ENCODE results near the gene SH3GL3. TPM values are rescaled to one million over a fixed set of nuclear protein-coding genes. Genes with fewer than 3 reads are reported as not detected.

SH3GL3 gene
- total and polyA plus RNA-seq, 2 of the 4 experiments (the other 2 are of a cell fraction): not detected

DNA sequence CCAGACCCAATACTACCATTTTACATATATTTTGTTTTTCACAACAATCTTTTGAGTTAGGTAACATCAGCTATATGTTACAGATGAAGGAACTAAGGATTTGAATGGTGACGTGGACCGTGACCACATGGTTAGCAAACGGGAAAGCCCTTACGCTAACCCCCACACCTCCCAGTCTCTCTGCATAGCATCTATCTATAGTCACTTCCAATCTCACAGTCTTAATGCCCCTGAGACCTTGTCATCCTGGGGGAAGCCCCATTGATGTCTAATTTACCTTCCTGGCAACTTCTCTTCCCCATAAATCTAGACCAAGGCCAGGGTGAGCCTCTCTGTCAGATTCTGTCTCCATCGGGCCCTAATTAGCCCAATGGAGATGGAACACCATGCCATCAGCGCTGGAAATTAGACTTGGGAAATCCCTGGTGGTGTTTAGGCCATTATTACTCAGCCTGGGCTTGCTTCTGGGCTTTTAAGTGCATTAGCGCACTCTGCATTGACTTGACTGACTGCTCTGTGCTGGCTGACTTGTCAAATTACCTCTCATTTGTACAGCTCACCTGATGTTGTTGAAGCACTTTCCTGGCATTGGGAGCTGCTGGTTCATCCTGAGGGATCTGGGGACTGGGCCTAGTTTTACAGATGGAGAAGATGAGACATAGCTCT is 34.0 kb upstream of the SH3GL3 start:
- Histone ChIP-seq H3K36me3 (ENCODE audit: control insufficient read depth, insufficient read depth, low read length) (no peaks in the 10 kb centered on the region), H3K9me1 (ENCODE audit: insufficient read depth, low read length) (no peaks in the 10 kb centered on the region), H3K79me1 (ENCODE audit: low read depth in 1 of 2, low read length in 2 of 2) (no peaks in the 10 kb centered on the region), H4K5ac (ENCODE audit: low read depth, low read length) (no peak overlapping the region), H2BK120ac (ENCODE audit: low read depth, low read length) (no peak overlapping the region), H3K4me2 (ENCODE audit: low read depth, low read length) (no peak overlapping the region), H2AK9ac (replicated peaks; ENCODE audit: low read depth, low read length, poor library complexity) (no peak overlapping the region), H3K4me1 (ENCODE audit: control insufficient read depth, insufficient read depth, low read length) (no peaks in the 10 kb centered on the region), H3K18ac (ENCODE audit: low read depth, low read length) (no peak overlapping the region), H3K4me3 (ENCODE audit: insufficient read depth, low read depth, low read length) (no peak overlapping the region), H3K9me3 (ENCODE audit: control insufficient read depth, insufficient read depth, low read length) (no peaks in the 10 kb centered on the region), H3K9ac (ENCODE audit: low read depth, low read length) (no peak overlapping the region), H4K8ac (ENCODE audit: low read depth in 2 of 2, low read length in 2 of 2) (no peak overlapping the region), H2AK5ac (ENCODE audit: low read depth, low read length) (no peak overlapping the region), H3K23ac (ENCODE audit: low read depth, low read length) (no peak overlapping the region), H2BK20ac (ENCODE audit: low read depth, low read length) (no peak overlapping the region), H3K14ac (replicated peaks; ENCODE audit: low read depth, low read length) (no peak overlapping the region), H3K27me3 (ENCODE audit: control insufficient read depth, insufficient read depth, low read length) (no peaks in the 10 kb centered on the region), H3K56ac (ENCODE audit: extremely low read depth, insufficient read depth, low read length) (no peak overlapping the region), H2BK15ac (ENCODE audit: low read depth, low read length) (no peak overlapping the region), H3K4ac (ENCODE audit: low read depth, low read length) (no peak overlapping the region), H3K27ac (ENCODE audit: insufficient read depth, low read length) (no peak overlapping the region), H4K91ac (ENCODE audit: insufficient read depth, low read depth, low read length) (no peak overlapping the region), H4K20me1 (ENCODE audit: insufficient read depth, low read length) (no peaks in the 10 kb centered on the region), H2BK5ac (ENCODE audit: low read depth, low read length, poor library complexity, severe bottlenecking) (no peak overlapping the region), H2AFZ (replicated peaks; ENCODE audit: low read length, poor library complexity) (no peak overlapping the region)
- intact Hi-C loops (cut with micrococcal nuclease): no loop called here
- TF ChIP-seq CHD1 (IDR thresholded peaks at IDR 0.05; ENCODE audit: low read depth, low read length) (no peak), NFE2L2 (IDR thresholded peaks at IDR 0.05; ENCODE audit: low read depth, low read length) (no peak)
- WGBS, 2 experiments (ENCODE audit: extremely low coverage in 2 of 2, insufficient read length in 1 of 2): 40% methylated on average over 2 of the region's 7 CpGs; no CpG with 5 or more reads in 1 of the 2 experiments
- ATAC-seq (ENCODE audit: low read depth): no peak
- ChIA-PET CTCF (no interaction called here), POLR2A (ENCODE audit: unreplicated experiment) (no interaction called here)
- no peak for DNase-seq
- dilution Hi-C loops (cut with HindIII; ENCODE audit: low sequenced_read_pairs, unreplicated experiment): no loop called here
- in situ Hi-C loops (cut with MboI; ENCODE audit: low sequenced_read_pairs): no loop called here
- BruUV-seq (replicated peaks): no TSS peak
